ENCODE data around the gene CDH2. TPM values are rescaled to one million over a fixed set of nuclear protein-coding genes. Genes with fewer than 3 reads are reported as not detected.

Gene CDH2
- total and polyA plus RNA-seq, 7 donors, result 0.04 to 4.8 (median 0.52) TPM

DNA sequence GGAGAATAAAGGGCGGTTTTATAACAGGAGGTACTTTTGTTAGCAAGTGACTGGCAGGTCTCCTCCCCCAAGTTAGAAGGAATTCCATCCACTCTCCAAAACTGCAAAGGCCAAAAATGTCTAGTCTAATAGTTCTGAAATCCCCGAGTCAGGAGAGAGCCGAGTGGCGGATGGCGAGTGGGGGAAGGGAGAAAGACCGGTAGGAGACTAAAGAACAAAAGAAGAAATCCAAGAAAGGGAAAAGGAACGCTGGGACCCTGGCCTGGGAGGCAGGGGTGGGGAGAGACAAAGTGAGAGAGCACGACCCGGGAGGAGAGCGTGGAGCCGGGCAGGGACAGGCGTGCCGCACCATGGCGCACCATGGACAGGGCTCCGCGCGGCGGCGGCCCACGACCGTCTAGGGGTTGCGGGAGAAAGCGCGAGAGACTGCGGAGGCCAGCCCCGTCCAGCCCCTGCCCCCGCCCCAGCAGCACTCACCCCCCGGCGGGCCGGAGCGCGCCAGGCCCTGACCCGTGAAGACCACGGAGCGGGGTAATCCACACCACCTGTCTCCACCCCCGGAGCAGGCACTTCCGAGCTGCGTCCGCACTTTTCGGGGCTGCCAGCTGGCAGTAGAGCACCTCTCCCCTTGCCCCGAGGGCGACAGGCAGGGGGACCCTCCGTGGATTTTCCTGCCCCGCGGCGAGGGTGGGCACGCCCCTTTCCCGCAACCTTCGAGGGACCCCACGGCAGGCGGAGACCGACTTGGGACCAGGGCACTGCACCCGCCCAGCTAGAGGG, 1.6 kb downstream of the CDH2 start:
- Histone ChIP-seq H3K27ac (no peak overlapping the region), H3K4me3 (peak overlapping the region; percentile 71), H3K9me3 (no peaks in the 10 kb centered on the region), H3K27me3 (ENCODE audit: insufficient read depth in 3 of 3, low read length in 2 of 3) (peaks cover 0 to 78% (median 17%) of the 10 kb centered on the region in 3 donors), H3K36me3 (ENCODE audit: insufficient read depth in 1 of 2, low read depth in 1 of 2) (no peaks in the 10 kb centered on the region), H3K4me1 (peaks cover 6% of the 10 kb centered on the region)
- WGBS, 3 donors, result 3 to 4% (median 3%) methylated on average over 47 to 53 of the region's 53 CpGs
- ATAC-seq (peak in 1 of 4 donors; percentile 55), DNase-seq (peak in 1 of 2 donors; percentile 16)
- TF ChIP-seq, protein P1, sequence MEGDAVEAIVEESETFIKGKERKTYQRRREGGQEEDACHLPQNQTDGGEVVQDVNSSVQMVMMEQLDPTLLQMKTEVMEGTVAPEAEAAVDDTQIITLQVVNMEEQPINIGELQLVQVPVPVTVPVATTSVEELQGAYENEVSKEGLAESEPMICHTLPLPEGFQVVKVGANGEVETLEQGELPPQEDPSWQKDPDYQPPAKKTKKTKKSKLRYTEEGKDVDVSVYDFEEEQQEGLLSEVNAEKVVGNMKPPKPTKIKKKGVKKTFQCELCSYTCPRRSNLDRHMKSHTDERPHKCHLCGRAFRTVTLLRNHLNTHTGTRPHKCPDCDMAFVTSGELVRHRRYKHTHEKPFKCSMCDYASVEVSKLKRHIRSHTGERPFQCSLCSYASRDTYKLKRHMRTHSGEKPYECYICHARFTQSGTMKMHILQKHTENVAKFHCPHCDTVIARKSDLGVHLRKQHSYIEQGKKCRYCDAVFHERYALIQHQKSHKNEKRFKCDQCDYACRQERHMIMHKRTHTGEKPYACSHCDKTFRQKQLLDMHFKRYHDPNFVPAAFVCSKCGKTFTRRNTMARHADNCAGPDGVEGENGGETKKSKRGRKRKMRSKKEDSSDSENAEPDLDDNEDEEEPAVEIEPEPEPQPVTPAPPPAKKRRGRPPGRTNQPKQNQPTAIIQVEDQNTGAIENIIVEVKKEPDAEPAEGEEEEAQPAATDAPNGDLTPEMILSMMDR (IDR thresholded peaks at IDR 0.05), result no peak
- intact Hi-C loops (cut with DNase I), result no loop called here

DNA sequence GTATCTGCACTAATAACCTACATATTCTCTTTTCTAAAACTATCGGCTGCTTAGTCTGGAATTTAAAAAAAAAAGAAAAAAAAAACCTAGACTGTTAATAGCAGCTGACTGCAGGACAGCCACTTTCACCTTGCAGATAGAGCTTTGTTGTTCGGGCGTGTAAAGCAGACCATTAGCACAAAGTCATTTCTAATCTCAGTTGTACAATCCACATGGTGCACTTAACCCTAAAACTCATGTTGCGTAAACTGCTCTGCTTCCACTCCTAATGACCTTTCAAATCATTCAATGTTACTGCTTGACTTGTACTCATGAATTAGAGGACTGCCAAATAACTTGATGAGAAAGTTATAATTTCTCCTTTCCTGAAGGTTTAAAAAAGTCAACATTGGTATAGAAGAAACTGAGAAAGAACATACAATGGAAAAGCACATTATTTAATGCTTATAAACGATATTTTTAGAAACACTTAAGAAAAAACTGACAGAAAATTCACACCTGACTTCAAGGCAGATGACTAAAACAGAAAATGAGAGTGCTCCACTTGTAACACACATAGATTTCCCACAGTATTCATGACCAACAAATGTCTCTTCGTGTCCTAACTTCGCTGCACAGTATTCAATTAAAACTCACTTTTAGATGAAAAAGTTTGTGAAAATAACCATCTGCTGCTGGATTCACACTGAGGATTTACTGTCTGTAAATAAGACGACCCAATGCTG, 2.6 kb downstream of the CDH2 start:
- H3K4me1 ChIP-seq, result peaks cover 6% of the 10 kb centered on the region
- no peaks in the 10 kb centered on the region for H3K36me3 ChIP-seq (ENCODE audit: insufficient read depth in 1 of 2, low read depth in 1 of 2)
- TF ChIP-seq, protein P1 (IDR thresholded peaks at IDR 0.05), result no peak
- DNase-seq, result no peak
- H3K4me3 ChIP-seq, result no peak overlapping the region
- intact Hi-C loops (cut with DNase I), result no loop called here
- H3K27ac ChIP-seq, result no peak overlapping the region
- H3K9me3 ChIP-seq, result no peaks in the 10 kb centered on the region
- no peak for ATAC-seq
- H3K27me3 ChIP-seq (ENCODE audit: insufficient read depth in 3 of 3, low read length in 2 of 3), result peaks cover 0 to 74% (median 17%) of the 10 kb centered on the region in 3 donors
- WGBS, 3 donors, result 80 to 82% (median 81%) methylated on average over 8 of the region's 8 CpGs

DNA sequence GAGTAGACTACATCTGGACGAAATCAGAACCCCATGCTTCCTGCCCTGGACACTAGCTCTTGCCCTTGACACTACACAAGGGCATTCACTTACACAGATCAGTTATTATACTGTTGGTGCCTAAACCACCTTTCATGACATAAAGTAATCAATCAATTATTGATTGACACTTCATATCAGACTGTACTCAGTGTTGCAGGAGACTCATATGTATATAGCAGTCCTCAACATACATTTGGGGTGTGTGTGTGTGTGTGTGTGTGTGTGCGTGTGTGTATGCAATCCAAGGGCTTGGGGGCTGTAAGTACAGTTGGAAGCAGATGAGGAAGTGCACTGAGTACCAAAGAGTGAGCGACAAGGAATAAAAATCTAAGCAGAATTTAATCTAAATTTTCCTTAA, 5.1 kb downstream of the CDH2 start:
- 80 to 81% (median 80%) methylated on average over 3 of the region's 3 CpGs for WGBS, 3 donors
- no peak overlapping the region for H3K4me3 ChIP-seq
- H3K4me1 ChIP-seq, result peaks cover 6% of the 10 kb centered on the region

DNA sequence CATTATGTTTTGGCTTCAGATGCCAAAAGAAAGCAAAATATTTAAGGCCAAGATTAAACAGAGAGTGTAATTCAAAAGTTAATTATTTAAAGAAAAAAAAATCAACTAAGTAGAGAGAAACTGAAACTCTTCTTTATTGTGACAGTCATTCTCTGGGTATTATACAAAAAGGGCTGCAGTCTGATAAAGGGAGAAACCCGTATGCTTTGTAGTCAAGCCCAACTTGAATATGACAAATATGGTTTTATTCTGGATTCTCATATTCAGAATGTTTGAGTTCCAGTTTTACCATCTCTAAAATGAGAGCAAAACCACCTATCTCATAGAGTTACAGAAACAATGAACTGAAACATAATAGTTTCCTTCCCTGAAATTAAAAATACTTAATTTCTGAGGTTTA, 8.2 kb downstream of the CDH2 start:
- Histone ChIP-seq H3K9me3 (no peaks in the 10 kb centered on the region), H3K27ac (no peak overlapping the region), H3K4me1 (no peaks in the 10 kb centered on the region), H3K4me3 (no peak overlapping the region), H3K36me3 (ENCODE audit: insufficient read depth in 1 of 2, low read depth in 1 of 2) (no peaks in the 10 kb centered on the region), H3K27me3 (ENCODE audit: insufficient read depth in 3 of 3, low read length in 2 of 3) (peaks cover 0 to 30% (median 2%) of the 10 kb centered on the region in 3 donors)
- no peak for DNase-seq
- no peak for ATAC-seq
- intact Hi-C loops (cut with DNase I), result no loop called here
- WGBS, 3 donors, result 74 to 79% (median 79%) methylated on average over 1 of the region's 1 CpG
- TF ChIP-seq, protein P1 (IDR thresholded peaks at IDR 0.05), result no peak

More for the DNA sequence above, 5.1 kb downstream of the CDH2 start:
- H3K27me3 ChIP-seq (ENCODE audit: insufficient read depth in 3 of 3, low read length in 2 of 3), result peaks cover 0 to 59% (median 12%) of the 10 kb centered on the region in 3 donors
- TF ChIP-seq, protein P1 (IDR thresholded peaks at IDR 0.05), result no peak
- no peaks in the 10 kb centered on the region for H3K36me3 ChIP-seq (ENCODE audit: insufficient read depth in 1 of 2, low read depth in 1 of 2)
- no peak for ATAC-seq
- intact Hi-C loops (cut with DNase I), result no loop called here
- no peak for DNase-seq
- H3K27ac ChIP-seq, result no peak overlapping the region
- no peaks in the 10 kb centered on the region for H3K9me3 ChIP-seq
